AML-193 (cell line): Measurements from ENCODE around the gene PPP1R14B.

Source experiments
- DNase-seq, 2 experiments: peaks; one replicate each; lab custom pipeline; 2025; lab: John Stamatoyannopoulos, UW

PPP1R14B gene

GRCh38 chr11:64210301-64211020 is 36.3 kb downstream of the PPP1R14B start:
- DNase-seq: no peak

GRCh38 chr11:64209563-64209843 is 37.2 kb downstream of the PPP1R14B start:
- no peak for DNase-seq

- DNase-seq: no peak
Observed at GRCh38 chr11:64208796-64209562, 37.8 kb downstream of the PPP1R14B start.

DNA sequence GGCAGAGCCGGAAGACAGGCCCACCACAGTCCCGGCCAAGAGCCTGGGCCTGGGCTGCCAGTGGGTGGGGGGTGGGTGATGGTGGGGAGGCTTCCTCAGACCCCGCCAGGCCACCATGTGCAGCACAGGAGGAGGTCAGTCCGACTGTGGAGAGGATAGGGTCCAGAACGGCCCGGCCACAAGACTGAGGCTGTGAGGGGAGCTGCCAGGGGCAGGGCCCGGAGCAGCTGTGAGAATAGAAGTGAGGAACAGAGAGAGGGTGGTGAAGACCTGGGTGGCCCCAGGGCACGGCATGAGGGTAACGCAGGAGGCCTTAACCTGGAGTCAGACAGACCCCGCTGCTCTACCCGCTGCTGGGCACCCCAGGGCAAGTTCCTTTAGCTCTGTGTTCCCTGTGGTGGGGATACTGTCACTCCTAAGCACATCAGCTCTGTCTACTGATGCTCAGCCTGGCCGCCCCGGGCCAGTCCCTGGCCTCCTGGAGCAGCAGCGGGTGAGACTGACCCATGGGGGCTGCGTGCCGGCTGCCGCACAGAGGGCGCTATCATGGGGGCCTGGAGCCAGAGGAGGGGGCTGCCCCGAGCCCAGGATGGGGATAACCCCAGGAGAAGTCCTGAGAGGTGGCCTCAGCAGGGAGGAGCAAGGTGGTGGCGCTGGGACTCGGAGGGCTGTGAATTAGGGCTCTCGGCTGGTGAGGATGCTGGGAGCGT is 38.5 kb downstream of the PPP1R14B start:
- DNase-seq: no peak

GRCh38 chr11:64207256-64208085 is 39.3 kb downstream of the PPP1R14B start:
- DNase-seq: peak; percentile 68 to 79

DNA sequence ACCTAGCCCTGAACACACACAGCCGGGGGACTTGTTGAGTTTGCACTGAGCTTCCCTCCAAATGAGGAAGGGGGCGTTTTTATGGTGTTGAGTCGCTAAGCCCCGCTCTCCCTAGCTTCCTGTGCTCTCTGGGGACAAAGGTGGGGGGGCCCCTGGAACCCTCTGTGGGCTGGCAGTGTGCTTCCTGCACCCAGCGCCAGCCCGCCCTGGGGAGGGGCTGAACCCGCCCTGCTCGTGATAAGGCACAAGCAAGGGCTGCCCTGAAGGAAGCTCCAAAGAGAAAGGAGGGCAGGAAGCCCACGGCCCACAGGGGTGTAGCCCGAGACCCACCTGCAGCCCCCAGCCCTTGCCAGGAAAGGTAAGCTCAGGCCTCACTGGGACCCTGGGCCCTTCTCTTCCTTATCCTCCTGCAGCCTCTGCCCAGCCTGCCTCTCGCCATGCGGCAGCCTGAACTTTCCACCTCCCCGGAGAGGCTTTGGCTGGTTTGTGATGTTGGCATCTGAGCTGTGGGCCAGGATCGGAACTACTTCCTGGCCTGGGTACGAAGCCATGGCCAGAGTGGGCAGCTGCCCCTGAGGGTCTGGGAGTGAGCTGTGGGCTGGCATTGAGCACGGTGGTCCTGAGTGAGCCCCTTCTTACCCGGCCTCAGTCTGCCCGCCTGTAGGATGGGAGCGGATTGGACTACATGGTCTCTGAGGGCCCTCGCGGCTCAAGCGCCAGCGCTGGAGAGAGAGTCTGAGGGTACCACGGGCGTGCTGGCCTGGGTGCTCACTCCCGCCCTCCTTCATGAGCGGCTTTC is 40.1 kb downstream of the PPP1R14B start, which contains the start of gene FERMT3:
TSS of gene FERMT3 (plus strand) at position 265 of the 799 bp plus-strand sequence. CDS start 644 bp downstream, outside the sequence.
- peak; percentile 48 to 53 for DNase-seq

- peak; percentile 79 to 84 for DNase-seq
Observed at GRCh38 chr11:64204464-64204989, 42.2 kb downstream of the PPP1R14B start.

GRCh38 chr11:64204080-64204440 is 42.7 kb downstream of the PPP1R14B start:
- DNase-seq: no peak

GRCh38 chr11:64203421-64204079 is 43.2 kb downstream of the PPP1R14B start:
- DNase-seq: no peak

DNA sequence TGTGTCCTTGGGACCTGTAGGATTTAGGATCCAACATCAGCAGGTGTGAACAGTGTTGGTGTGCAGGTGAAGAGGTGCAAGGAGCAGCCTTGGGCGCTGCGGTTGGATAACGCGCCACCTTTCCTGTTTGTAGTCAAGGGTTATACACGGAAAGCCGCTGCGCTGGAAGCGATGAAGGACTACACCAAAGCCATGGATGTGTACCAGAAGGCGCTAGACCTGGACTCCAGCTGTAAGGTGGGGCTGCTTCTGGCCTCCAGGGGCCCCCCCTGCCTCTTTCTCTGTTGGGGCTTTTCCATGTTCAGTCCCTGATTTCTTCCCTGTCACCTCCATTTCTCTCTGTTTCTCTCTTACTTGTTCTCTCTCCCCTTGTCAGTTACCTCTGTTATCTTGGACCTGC is 43.8 kb downstream of the PPP1R14B start:
- DNase-seq: no peak

DNA sequence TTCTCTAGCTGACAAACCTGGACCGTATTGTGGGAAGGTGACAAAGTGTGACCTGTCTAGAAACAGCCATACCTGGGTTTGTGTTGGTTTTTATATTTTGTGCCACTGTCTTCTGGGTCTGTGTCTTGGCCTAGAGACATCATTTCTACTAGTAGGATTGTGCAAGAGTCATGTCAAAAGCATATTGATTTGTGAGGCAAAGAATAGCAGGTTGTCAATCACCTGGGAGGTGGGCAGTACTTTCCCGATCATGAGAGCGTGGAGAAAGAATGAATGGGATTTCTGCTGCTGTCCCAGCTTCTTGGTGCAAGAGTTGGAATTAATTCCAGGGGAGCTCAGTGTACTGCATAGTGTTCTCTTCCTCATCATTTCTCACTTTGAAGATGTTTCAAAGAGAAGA is 45.2 kb downstream of the PPP1R14B start:
- no peak for DNase-seq

DNA sequence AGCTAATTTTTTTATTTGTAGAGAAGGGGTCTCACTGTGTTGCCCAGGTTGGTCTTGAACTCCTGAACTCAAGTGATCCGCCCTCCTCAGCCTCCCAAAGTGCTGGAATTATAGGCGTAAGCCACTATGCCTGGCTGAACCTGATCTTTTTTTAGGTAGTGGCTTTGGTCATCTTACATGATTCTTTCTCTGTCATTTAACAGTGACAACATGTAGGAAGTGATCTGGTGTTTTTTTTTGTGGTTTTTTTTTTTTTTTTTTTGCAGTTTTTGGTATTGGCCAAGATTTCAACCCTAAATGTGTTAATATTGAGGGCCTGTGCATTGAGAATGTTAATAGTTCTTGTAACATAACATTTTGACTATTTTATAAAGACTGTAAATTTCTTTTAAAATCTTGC is 48.2 kb downstream of the PPP1R14B start:
- peak in 1 of 2 experiments; percentile 8 for DNase-seq

DNA sequence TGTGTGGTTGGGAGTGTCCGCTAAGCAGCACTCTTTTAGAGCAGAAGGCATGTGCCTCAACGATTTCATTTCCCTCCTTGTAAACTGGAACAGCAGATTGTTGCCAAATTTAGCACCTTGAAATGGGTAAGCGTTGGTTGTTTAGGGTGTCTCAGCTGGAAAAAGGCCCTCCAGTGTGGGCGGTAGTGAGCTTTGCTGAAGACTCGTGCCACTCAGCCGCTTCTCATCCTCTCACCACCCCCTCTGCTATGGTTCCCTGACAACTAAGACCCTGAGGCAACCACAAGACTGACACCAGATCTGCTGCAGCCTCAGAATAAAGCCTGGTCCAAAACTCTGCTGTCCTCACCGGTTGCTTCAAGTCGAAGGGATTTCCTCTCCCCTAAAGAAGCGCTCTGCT is 50.1 kb downstream of the PPP1R14B start:
- DNase-seq: no peak
